AG20443 (cell line): Measurements from ENCODE around the gene FANCC.

Experiments used
- DNase-seq: peaks from one replicate; pipeline ENCODE4 v3.0.0; 2012; ENCODE audit warnings: low spot score, mixed read lengths

Gene FANCC

GRCh38 chr9:95189251-95190098, 128.0 kb downstream of the FANCC start:
- no peak for DNase-seq

GRCh38 chr9:95188459-95188858, 129.1 kb downstream of the FANCC start:
- DNase-seq: no peak

GRCh38 chr9:95185956-95186355, 131.6 kb downstream of the FANCC start:
- no peak for DNase-seq

DNA sequence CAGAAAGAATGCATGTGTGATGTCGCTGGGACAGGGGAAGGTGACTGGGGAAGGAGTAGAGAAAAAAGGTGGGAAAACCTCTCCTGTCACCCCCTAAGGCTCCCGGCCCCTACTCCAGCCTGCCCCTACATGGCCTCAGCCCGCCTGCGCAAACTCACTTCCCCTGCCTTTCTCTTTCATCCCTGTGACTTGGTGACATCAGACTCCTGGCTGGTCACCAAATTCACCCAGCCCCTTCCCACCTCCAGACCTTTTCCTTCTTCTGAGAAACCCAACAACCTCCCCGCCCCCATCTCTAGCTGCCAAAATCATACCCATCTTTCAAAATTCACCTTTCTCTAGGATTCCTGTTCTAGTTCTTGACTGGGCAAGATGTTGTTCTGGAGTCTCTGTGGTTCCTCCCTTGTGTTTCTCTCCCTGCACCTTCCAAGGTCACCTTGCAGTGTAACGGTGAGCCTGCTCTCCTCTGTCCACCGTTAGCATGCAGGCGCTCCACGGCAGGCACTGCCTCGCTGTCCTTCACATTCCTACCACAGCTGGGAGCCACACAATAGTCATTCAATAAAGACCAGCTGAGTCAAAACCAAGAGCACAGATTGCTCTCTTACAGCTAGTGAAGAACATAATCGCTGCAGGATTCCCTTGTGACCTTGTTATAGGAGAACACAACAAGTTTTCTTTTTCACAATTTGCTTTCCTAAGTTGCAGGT, 134.5 kb downstream of the FANCC start:
- DNase-seq: no peak

- DNase-seq: no peak
Measured at GRCh38 chr9:95181835-95182234, 135.7 kb downstream of the FANCC start.

DNA sequence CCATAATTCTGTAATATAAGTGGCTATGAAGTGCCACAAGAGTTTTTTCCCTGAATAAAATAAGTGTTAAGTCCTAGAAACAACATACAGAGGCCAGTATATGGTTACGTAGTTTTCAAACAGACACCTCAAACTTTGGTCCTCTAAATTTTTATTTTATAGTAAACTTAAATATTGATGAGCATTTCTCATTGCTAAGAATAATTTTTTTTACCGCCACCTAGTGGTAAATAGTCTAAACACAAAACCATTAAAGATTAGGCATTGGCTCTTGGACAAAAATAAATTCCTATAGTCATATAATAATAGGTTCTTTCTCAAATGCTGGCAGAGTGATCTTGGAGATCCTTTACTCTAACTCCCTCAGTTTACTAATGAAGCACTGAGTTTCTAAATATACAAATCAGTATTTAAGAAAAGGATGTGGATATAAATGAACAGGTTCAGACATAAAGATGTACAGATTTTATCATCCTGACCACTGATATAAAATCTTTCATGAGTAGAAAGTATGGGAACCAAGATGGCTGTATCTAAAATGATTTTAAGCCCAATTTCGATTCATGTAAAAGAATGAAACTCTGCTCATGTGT, 136.2 kb downstream of the FANCC start:
- DNase-seq: no peak

- no peak for DNase-seq
Measured at GRCh38 chr9:95177617-95178016, 139.9 kb downstream of the FANCC start.

GRCh38 chr9:95176755-95177319, 140.7 kb downstream of the FANCC start:
- DNase-seq: no peak

DNA sequence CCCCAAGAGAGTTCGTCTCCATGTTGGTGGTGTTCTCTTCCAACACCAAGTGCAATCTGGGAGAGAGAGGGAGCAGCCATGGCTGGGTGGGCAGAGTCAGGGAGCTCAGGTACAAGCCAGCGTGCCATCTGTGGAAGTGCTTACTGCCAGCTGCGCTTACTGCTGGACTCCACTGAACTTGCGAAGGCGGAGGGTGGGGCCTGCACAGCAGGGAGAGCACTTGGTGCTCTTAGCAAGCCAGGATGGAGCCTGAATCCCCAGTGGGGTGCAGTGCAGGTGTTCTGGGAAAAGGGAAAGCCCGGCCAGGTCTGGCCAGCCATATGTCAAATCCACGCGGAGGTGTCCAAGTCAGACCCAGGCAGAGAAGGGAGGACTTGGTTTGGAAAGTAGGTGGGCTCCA, 142.0 kb downstream of the FANCC start:
- DNase-seq: no peak

- no peak for DNase-seq
Measured at GRCh38 chr9:95174038-95174437, 143.5 kb downstream of the FANCC start.

DNA sequence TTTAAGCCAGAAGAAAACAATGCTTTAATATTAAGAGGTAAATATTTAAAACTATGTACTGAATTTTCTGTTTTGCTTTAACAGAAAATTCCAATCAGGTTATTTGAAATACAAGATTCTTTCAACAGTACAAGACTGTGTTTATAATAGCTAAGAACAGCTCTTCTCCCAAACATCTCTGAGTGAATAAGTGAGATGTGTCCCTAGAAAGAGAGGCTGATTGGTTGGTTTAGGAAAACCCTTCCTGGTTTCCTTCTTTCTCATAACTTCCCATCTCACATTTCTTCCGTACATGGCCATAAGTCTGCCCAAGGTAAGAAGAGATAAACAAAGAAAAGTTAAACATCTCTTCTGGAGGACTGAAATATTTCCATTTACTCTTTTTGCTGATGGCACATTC, 145.9 kb downstream of the FANCC start:
- DNase-seq: no peak

GRCh38 chr9:95171001-95171400, 146.5 kb downstream of the FANCC start:
- no peak for DNase-seq

DNA sequence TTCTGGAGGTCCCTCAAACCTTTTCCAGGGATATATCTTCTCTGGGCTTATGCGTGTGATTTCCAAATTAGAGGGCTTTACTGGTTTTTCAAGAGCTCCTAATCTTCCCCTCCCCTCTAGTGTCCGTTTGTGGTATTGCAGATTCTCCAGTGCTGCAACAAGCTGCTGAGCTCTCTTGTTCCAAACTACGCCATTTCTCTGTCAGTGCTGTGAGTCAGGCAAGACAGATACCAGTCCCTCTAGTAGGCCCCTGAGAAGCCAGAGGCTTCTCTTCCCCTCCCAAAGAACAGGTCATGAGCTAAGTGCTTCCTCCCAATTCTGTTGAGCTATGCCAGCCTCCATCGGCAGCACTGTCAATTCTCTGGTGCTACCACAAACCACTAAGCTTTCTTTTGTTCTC, 149.5 kb downstream of the FANCC start:
- DNase-seq: peak; percentile 73

DNA sequence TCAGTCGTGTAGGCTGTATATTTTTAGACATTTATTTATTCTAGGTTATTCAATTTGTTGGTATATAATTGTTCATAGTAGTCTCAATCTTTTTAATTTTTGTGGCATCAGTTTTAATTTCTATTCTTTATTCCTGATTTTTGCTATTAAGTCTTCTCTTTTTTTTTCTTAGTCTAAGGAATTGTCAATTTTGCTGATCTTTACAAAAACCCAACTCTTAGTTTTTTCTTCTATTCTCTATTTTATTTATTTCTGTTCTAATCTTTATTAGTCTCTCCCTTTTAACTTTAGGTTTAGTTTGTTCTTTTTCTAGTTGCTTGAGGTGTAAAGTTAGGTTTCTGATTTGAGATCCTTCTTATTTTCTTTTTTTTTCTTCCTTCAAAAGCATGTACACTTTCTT, 152.5 kb downstream of the FANCC start:
- no peak for DNase-seq

- DNase-seq: peak; percentile 40
Measured at GRCh38 chr9:95157481-95158151, 159.9 kb downstream of the FANCC start.

- DNase-seq: no peak
Measured at GRCh38 chr9:95156074-95156473, 161.4 kb downstream of the FANCC start.

DNA sequence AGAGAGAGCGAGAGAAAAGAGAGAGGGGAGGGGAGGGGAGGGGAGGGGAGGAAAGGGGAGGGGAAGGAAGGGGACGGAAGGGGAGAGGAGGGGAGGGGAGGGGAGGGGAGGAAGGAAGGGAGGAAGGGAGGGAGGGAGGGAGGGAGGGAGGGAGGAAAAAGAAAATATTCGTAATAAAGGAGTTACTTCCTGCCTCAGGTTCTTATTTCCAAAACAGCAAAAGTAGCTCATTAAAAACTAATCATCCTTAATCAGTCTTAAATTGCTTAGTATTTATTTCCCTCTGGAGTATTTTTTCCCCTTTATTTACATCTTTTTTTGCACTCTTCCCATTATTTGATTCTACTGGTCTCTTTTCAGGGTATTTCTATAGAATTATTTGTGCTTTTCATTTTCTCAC, 162.3 kb downstream of the FANCC start:
- DNase-seq: no peak

DNA sequence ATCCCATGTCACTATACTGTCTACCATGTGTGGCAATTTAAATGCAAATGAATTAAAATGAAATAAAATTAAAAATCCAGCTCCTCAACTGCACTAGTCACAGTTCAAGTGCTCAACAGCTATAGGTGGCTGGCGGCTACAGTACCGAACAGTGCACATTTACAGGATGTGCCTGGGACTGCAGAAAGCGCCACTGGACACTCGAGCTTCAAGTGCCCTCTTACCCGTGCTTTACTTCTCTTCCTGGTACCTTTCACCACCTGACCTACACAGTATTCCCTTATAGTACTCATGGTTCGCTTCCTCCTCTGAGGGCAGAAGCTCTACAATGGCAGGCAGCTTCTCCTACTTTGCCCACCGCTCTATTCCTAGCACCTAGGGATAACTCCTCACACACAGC, 166.6 kb downstream of the FANCC start:
- DNase-seq: no peak

GRCh38 chr9:95148208-95148520, 169.3 kb downstream of the FANCC start:
- no peak for DNase-seq

DNA sequence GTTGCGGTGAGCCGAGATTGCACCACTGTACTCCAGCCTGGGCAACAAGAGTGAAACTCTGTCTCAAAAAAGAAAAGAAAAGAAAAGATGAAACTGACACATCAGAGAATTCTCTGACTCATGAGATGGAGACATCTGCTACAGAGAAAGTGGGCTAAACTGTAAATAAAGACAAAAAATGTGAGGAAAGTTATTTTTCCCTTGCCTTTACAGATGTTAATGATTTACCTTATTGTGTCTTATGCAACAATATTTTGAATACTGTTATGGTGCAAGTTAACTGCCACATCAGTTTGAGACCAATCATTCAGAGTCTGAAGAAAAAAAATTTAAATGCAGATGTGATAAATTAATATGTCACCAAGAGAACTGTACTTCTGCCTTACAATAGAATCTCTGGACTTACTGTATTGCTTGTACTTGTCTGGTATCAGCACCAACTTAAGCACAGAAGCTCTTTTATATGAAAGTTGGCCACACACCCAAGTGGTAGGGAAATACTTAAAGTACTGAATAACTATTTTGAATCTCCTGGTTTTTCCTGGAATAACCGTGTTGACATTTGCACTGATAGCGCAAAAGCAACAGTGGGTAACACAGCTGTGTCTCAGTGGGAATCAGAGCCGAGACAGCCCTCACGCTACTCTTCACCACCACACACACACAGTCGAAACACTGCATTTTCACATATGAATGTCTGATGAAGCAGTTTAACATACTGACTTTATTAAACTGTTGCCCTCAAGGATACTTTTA, 169.9 kb downstream of the FANCC start:
- DNase-seq: peak; percentile 34
